Measurements from ENCODE around the gene TBPL1. TPM values are rescaled to one million over a fixed set of nuclear protein-coding genes. Genes with fewer than 3 reads are reported as not detected.

TBPL1 gene
- total and polyA plus RNA-seq, 8 donors = 20.4 to 58.8 (median 52.0) TPM

GRCh38 chr6:134021396-134022122 lies 68.5 kb downstream of the TBPL1 start:
- no peak overlapping the region for H3K4me3 ChIP-seq
- intact Hi-C loops (cut with DNase I) = no loop called here

GRCh38 chr6:134022650-134023049 lies 69.6 kb downstream of the TBPL1 start:
- TF ChIP-seq, protein P1, sequence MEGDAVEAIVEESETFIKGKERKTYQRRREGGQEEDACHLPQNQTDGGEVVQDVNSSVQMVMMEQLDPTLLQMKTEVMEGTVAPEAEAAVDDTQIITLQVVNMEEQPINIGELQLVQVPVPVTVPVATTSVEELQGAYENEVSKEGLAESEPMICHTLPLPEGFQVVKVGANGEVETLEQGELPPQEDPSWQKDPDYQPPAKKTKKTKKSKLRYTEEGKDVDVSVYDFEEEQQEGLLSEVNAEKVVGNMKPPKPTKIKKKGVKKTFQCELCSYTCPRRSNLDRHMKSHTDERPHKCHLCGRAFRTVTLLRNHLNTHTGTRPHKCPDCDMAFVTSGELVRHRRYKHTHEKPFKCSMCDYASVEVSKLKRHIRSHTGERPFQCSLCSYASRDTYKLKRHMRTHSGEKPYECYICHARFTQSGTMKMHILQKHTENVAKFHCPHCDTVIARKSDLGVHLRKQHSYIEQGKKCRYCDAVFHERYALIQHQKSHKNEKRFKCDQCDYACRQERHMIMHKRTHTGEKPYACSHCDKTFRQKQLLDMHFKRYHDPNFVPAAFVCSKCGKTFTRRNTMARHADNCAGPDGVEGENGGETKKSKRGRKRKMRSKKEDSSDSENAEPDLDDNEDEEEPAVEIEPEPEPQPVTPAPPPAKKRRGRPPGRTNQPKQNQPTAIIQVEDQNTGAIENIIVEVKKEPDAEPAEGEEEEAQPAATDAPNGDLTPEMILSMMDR (IDR thresholded peaks at IDR 0.05) = no peak
- Histone ChIP-seq H3K36me3 (no peaks in the 10 kb centered on the region), H3K27me3 (no peaks in the 10 kb centered on the region), H3K27ac (no peak overlapping the region), H3K9me3 (no peaks in the 10 kb centered on the region), H3K4me3 (no peak overlapping the region), H3K4me1 (peaks cover 0 to 6% of the 10 kb centered on the region in 2 donors)
- DNase-seq = no peak
- ATAC-seq = no peak
- intact Hi-C loops (cut with DNase I) = no loop called here

More at GRCh38 chr6:134021396-134022122, 68.5 kb downstream of the TBPL1 start:
- ATAC-seq = no peak
- H3K27me3 ChIP-seq = no peaks in the 10 kb centered on the region
- peaks cover 0 to 6% of the 10 kb centered on the region in 2 donors for H3K4me1 ChIP-seq
- TF ChIP-seq, protein P1 (IDR thresholded peaks at IDR 0.05) = no peak
- no peaks in the 10 kb centered on the region for H3K36me3 ChIP-seq
- no peaks in the 10 kb centered on the region for H3K9me3 ChIP-seq
- no peak overlapping the region for H3K27ac ChIP-seq
- DNase-seq = no peak

DNA sequence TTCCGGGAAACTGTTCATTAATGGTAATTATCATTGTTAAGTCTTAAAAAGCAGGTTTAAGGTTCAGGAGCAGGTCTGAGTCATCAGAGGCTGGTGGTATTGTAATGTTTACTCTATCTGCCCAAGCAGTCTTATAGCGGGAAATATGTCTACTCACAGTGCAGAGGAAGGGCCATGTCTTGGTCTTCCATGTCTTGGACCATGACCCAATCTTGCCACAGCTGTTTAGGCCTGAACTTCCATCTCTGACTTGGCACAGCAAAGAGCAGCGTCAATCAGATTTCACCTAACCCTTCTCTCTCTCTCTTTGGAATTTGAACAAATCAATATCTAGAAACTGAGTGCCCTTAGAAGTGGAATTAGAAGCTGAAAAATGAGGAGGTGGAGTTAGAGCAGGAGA lies 73.6 kb downstream of the TBPL1 start:
- Histone ChIP-seq H3K4me1 (peaks cover 0 to 5% of the 10 kb centered on the region in 2 donors), H3K27me3 (no peaks in the 10 kb centered on the region), H3K27ac (no peak overlapping the region), H3K36me3 (no peaks in the 10 kb centered on the region), H3K9me3 (no peaks in the 10 kb centered on the region), H3K4me3 (no peak overlapping the region)
- intact Hi-C loops (cut with DNase I) = no loop called here
- TF ChIP-seq, protein P1 (IDR thresholded peaks at IDR 0.05) = no peak
- no peak for DNase-seq
- no peak for ATAC-seq

GRCh38 chr6:134028438-134028837 lies 75.4 kb downstream of the TBPL1 start:
- TF ChIP-seq, protein P1 (IDR thresholded peaks at IDR 0.05) = no peak
- intact Hi-C loops (cut with DNase I) = no loop called here
- Histone ChIP-seq H3K9me3 (no peaks in the 10 kb centered on the region), H3K27ac (no peak overlapping the region), H3K36me3 (no peaks in the 10 kb centered on the region), H3K4me1 (no peaks in the 10 kb centered on the region), H3K4me3 (no peak overlapping the region), H3K27me3 (no peaks in the 10 kb centered on the region)
- ATAC-seq = no peak
- no peak for DNase-seq

GRCh38 chr6:134029495-134030455 lies 76.8 kb downstream of the TBPL1 start:
- intact Hi-C loops (cut with DNase I) = no loop called here
- no peak for ATAC-seq
- Histone ChIP-seq H3K4me1 (no peaks in the 10 kb centered on the region), H3K9me3 (no peaks in the 10 kb centered on the region), H3K27me3 (no peaks in the 10 kb centered on the region), H3K36me3 (no peaks in the 10 kb centered on the region), H3K4me3 (no peak overlapping the region), H3K27ac (peak overlapping the region in 1 of 2 donors; percentile 13)
- DNase-seq = peak in 1 of 4 donors; percentile 28
- TF ChIP-seq, protein P1 (IDR thresholded peaks at IDR 0.05) = no peak

All from left lung (tissue), 10 donors.